ENCODE data around the gene ZNF451.
"Not testable (repeated sequence)": the region's sequence is repeated elsewhere in the genome, so short reads cannot be mapped to it uniquely, and the experiment has no call there.

ZNF451 gene

GRCh38 chr6:57089687-57090457 lies at the start of gene ZNF451:
Gene ZNF451 (plus strand): TSS chr6:57090188. CDS start chr6:57090254, 66 bp downstream.
- peak; percentile 95 to 96 (median 95) for DNase-seq (ENCODE audit: low read depth in 3 of 3)

DNA sequence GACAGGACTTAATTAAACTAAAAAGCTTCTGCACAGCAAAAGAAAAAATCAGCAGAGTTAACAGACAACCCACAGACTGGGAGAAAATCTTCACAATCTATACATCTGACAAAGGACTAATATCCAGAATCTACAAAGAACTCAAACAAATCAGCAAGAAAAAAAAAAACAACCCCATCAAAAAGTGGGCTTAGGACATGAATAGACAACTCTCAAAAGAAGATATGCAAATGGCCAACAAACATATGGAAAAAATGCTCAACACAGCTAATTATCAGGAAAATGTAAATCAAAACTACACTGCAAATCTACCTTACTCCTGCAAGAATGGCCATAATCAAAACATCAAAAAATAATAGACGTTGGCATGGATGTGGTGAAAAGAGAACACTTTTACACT lies 45.9 kb upstream of the ZNF451 start:
- not testable (repeated sequence) for DNase-seq (ENCODE audit: low read depth in 3 of 3)

DNA sequence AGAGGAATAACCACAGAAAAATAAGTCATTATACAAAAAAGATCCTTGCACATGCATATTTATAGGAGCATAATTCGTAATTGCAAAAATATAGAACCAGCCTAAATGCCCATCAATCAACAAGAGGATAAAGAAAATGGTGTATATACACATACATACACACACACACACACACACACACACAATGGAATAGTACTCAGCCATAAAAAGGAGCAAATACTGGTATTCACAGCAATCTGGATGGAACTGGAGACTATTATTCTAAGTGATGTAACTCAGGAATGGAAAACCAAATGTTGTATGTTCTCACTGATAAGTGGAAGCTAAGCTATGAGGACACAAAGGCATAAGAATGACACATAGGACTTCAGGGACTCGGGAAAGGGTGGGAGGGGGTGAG lies 45.4 kb upstream of the ZNF451 start:
- DNase-seq (ENCODE audit: low read depth in 3 of 3) = no peak

GRCh38 chr6:57046332-57047256 lies 43.4 kb upstream of the ZNF451 start, which contains the start of gene KIAA1586:
Gene KIAA1586 (plus strand): TSS chr6:57046693. CDS start chr6:57046756, 63 bp downstream.
- peak; percentile 71 to 73 (median 72) for DNase-seq (ENCODE audit: low read depth in 3 of 3)

DNA sequence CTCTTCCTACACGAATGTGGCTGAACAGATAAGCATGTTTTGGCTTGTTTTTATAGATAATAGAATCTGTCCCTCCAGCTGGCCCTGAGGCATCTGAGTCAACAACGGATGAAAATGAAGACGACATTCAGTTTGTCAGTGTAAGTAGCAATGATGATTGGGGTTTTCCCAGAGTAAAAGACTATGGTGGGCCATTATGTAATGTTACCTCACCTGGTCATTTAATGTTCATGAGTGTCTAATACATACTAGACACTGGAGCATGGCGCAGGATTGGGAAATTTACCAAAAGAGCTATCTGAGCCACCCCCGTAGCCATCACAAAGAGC lies 42.8 kb upstream of the ZNF451 start:
- DNase-seq (ENCODE audit: low read depth in 3 of 3) = not testable (repeated sequence)

GRCh38 chr6:57047859-57048258 lies 42.1 kb upstream of the ZNF451 start:
- DNase-seq (ENCODE audit: low read depth in 3 of 3) = not testable (repeated sequence)

DNA sequence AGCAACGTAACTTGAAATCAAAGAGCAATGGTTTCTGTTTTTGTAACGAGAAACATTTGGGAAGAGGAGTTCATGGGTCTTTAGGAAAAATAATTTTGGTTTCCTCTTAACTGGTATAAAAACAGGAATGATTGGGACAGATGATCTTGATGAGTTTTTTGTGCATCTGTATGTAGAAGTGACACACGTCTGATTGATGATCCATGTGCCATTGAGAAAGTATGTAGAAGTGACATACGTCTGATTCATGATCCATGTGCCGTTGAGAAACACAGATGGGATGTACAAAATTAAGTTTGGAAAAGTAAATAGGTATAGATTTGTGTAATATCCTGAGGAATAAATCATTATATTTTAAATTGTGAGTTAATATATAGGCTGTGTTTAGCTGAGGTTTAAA lies 41.4 kb upstream of the ZNF451 start:
- no peak for DNase-seq (ENCODE audit: low read depth in 3 of 3)

GRCh38 chr6:57063847-57064246 lies 26.1 kb upstream of the ZNF451 start:
- no peak for DNase-seq (ENCODE audit: low read depth in 3 of 3)

GRCh38 chr6:57064809-57065208 lies 25.2 kb upstream of the ZNF451 start:
- DNase-seq (ENCODE audit: low read depth in 3 of 3) = no peak

DNA sequence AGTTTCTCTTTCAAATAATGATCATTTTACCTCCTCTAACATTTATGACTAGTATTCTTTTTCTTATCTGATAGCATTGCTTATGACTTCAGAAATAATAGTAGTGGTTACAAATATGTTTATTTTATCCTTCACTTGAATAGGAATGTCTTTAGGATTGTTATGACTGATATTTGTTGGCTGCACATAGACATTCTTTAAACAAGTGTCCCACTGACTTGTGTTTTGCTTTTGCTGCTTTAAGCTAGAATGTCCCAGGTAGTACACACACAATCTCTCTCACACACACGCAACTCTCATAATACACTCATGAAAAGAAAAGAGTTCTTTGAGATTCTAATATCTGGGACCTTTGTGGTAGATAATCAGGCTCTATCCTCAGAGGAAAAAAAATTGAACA lies 21.9 kb upstream of the ZNF451 start:
- no peak for DNase-seq (ENCODE audit: low read depth in 3 of 3)

- no peak for DNase-seq (ENCODE audit: low read depth in 3 of 3)
Measured at GRCh38 chr6:57069228-57069627, 20.8 kb upstream of the ZNF451 start.

GRCh38 chr6:57069920-57070331 lies 20.1 kb upstream of the ZNF451 start:
- DNase-seq (ENCODE audit: low read depth in 3 of 3) = no peak

DNA sequence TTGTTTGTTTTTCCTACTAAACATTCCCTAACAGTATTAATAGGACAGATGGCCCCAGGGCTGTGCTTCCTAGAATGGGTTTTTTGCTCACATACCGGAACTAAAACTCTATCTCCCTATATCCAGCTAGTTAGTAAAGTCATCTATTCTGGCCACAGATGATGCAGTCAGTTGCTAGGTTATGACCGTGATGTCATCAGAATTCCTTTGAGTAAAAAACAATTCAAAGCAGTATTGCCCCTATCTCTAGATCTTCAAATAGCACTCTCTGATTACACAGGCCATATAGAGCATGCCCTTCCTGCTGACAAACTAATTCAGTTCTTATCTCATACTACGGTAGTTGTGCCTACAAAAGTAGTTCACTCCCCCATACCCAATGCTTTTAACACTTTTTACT lies 17.9 kb upstream of the ZNF451 start:
- DNase-seq (ENCODE audit: low read depth in 3 of 3) = no peak

GRCh38 chr6:57074383-57074782 lies 15.6 kb upstream of the ZNF451 start:
- no peak for DNase-seq (ENCODE audit: low read depth in 3 of 3)

- DNase-seq (ENCODE audit: low read depth in 3 of 3) = no peak
Measured at GRCh38 chr6:57075092-57075491, 14.9 kb upstream of the ZNF451 start.

- DNase-seq (ENCODE audit: low read depth in 3 of 3) = no peak
Measured at GRCh38 chr6:57078531-57079207, 11.3 kb upstream of the ZNF451 start.

DNA sequence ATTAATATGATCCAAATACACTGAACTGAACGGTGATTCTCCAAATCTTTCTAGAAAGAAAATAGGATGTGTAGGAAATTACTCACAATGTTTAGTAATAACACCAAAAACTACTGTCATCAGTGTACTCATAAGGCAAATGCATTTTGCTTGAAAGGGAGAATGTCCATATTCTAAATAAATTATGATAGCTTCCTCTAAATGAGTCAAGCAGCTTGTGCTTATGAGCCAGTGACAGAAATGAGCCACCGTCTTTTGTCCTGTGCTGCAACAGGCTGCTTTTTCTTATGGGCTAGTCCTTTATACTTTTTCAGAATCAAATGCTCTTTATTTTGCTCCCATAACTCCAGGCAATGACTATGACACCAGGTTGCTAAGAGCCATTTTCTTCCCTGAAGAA lies 4.5 kb upstream of the ZNF451 start:
- no peak for DNase-seq (ENCODE audit: low read depth in 3 of 3)

GRCh38 chr6:57086843-57087242 lies 3.1 kb upstream of the ZNF451 start:
- no peak for DNase-seq (ENCODE audit: low read depth in 3 of 3)

GRCh38 chr6:57087916-57088315 lies 2.1 kb upstream of the ZNF451 start:
- DNase-seq (ENCODE audit: low read depth in 3 of 3) = no peak

- no peak for DNase-seq (ENCODE audit: low read depth in 3 of 3)
Measured at GRCh38 chr6:57089265-57089664, 723 bp upstream of the ZNF451 start.

- not testable (repeated sequence) for DNase-seq (ENCODE audit: low read depth in 3 of 3)
Measured at GRCh38 chr6:57090458-57091067, 575 bp downstream of the ZNF451 start.

DNA sequence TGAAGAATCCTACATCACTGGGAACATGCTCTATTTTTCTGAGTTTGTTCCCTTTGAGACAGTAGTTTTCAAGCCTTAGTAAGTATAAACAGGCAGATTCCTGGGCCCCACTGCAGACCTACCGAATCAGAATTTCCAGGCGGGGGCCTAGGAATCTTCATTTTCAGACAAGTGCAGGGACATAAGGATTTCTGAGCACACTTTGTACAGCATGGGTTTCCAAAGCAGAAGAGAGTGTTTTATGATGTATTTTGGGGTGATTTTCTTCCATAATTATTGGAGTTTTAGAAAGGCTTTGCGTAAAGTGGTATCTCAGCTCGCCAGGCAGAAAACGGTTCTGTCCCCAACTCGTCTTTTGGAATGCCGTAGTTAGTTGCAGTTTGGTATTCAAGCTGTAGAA lies 1.4 kb downstream of the ZNF451 start:
- DNase-seq (ENCODE audit: low read depth in 3 of 3) = not testable (repeated sequence)
